Measurements from ENCODE around the gene SHOX. TPM values are rescaled to one million over a fixed set of nuclear protein-coding genes. Genes with fewer than 3 reads are reported as not detected.

SHOX gene
- total RNA-seq, 1 donor from 2014 or later, result not detected

DNA sequence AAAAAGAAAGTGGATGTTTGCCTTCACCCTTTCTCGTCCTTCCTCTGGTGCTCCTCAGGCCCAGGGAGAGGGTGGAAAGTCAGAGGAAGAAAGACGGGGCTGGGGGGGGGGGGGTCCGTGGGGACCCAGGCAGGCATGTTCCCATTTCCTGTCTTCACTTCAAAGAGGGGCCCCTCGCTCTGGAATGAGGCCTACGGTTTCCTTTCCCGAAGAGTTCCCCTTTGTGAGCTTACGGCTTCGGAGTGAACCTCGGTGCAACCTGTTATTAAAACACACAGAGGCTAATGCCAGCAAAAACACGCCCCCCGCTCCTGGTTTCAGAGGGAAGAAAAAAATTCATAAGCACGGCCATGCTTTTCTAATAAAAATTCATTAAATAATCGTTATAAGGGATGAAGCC lies 40.1 kb downstream of the SHOX start:
- H3K4me1 Mint-ChIP-seq (ENCODE audit: low read depth), result no peaks in the 10 kb centered on the region
- TF ChIP-seq, protein P1, sequence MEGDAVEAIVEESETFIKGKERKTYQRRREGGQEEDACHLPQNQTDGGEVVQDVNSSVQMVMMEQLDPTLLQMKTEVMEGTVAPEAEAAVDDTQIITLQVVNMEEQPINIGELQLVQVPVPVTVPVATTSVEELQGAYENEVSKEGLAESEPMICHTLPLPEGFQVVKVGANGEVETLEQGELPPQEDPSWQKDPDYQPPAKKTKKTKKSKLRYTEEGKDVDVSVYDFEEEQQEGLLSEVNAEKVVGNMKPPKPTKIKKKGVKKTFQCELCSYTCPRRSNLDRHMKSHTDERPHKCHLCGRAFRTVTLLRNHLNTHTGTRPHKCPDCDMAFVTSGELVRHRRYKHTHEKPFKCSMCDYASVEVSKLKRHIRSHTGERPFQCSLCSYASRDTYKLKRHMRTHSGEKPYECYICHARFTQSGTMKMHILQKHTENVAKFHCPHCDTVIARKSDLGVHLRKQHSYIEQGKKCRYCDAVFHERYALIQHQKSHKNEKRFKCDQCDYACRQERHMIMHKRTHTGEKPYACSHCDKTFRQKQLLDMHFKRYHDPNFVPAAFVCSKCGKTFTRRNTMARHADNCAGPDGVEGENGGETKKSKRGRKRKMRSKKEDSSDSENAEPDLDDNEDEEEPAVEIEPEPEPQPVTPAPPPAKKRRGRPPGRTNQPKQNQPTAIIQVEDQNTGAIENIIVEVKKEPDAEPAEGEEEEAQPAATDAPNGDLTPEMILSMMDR (IDR thresholded peaks at IDR 0.05; ENCODE audit: unreplicated experiment), result no peak
- H3K27ac Mint-ChIP-seq, result no peak overlapping the region
- peaks cover 24% of the 10 kb centered on the region for H3K27me3 Mint-ChIP-seq
- no peaks in the 10 kb centered on the region for H3K36me3 Mint-ChIP-seq (ENCODE audit: insufficient read depth)
- H3K4me3 Mint-ChIP-seq (ENCODE audit: low read depth), result no peak overlapping the region
- no peak for DNase-seq (ENCODE audit: low spot score, unreplicated experiment)
- no peaks in the 10 kb centered on the region for H3K9me3 Mint-ChIP-seq (ENCODE audit: low read depth)

DNA sequence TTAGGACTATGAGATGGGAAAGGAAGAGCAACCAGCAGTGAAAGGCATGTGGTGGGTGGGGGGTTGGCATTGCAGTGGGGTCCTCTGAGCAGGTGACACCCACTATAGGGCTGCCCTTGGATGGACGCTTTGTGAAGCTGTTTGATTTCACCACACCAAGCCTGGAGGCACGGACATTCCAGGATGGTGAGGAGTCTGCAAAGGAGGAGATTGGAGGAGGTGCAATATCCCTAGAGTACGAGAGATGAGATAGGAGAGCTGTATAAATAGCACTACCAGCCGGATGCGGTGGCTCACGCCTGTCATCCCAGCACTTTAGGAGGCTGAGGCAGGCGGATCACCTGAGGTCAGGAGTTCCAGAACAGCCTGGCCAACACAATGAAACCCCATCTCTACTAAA lies 42.3 kb downstream of the SHOX start:
- no peak overlapping the region for H3K4me3 Mint-ChIP-seq (ENCODE audit: low read depth)

GRCh38 chrX:675279-675954 lies 44.8 kb downstream of the SHOX start:
- Mint-ChIP-seq H3K27ac (no peak overlapping the region), H3K9me3 (ENCODE audit: low read depth) (no peaks in the 10 kb centered on the region), H3K36me3 (ENCODE audit: insufficient read depth) (no peaks in the 10 kb centered on the region), H3K4me1 (ENCODE audit: low read depth) (peaks cover 2% of the 10 kb centered on the region), H3K27me3 (peaks cover 34% of the 10 kb centered on the region), H3K4me3 (ENCODE audit: low read depth) (no peak overlapping the region)
- DNase-seq (ENCODE audit: low spot score, unreplicated experiment), result no peak
- TF ChIP-seq, protein P1 (IDR thresholded peaks at IDR 0.05; ENCODE audit: unreplicated experiment), result no peak

More for the DNA sequence above, 42.3 kb downstream of the SHOX start:
- Mint-ChIP-seq H3K4me1 (ENCODE audit: low read depth) (peaks cover 2% of the 10 kb centered on the region), H3K9me3 (ENCODE audit: low read depth) (no peaks in the 10 kb centered on the region), H3K36me3 (ENCODE audit: insufficient read depth) (no peaks in the 10 kb centered on the region), H3K27me3 (peaks cover 23% of the 10 kb centered on the region), H3K27ac (no peak overlapping the region)
- DNase-seq (ENCODE audit: low spot score, unreplicated experiment), result no peak
- TF ChIP-seq, protein P1 (IDR thresholded peaks at IDR 0.05; ENCODE audit: unreplicated experiment), result no peak

- Mint-ChIP-seq H3K27me3 (peaks cover 34% of the 10 kb centered on the region), H3K4me1 (ENCODE audit: low read depth) (peaks cover 2% of the 10 kb centered on the region), H3K27ac (no peak overlapping the region), H3K4me3 (ENCODE audit: low read depth) (no peak overlapping the region), H3K36me3 (ENCODE audit: insufficient read depth) (no peaks in the 10 kb centered on the region), H3K9me3 (ENCODE audit: low read depth) (no peaks in the 10 kb centered on the region)
- TF ChIP-seq, protein P1 (IDR thresholded peaks at IDR 0.05; ENCODE audit: unreplicated experiment), result no peak
- DNase-seq (ENCODE audit: low spot score, unreplicated experiment), result no peak
Measured at GRCh38 chrX:675955-676295, 45.3 kb downstream of the SHOX start.

DNA sequence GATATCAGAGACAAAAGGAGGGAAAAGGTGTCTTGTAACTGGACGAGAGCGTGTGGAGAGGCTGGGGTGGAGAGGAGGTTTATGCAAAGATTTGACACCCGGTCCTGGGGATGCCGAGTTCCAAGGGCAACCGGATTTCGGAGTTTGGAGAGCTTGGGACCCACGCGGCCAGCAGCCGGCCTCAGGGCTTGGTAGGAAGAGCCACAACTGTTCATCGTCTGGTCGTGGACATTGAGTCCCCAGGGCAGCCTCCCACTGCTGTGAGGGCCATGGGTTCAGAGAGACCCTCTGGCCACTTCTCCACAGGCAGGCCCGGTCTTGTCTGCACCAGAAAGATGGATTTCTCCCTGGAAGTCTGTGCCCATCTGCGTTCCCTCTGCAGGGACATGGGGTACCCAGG lies 46.8 kb downstream of the SHOX start:
- H3K36me3 Mint-ChIP-seq (ENCODE audit: insufficient read depth), result no peaks in the 10 kb centered on the region
- TF ChIP-seq, protein P1 (IDR thresholded peaks at IDR 0.05; ENCODE audit: unreplicated experiment), result no peak
- H3K4me3 Mint-ChIP-seq (ENCODE audit: low read depth), result no peak overlapping the region
- H3K9me3 Mint-ChIP-seq (ENCODE audit: low read depth), result no peaks in the 10 kb centered on the region
- no peak overlapping the region for H3K27ac Mint-ChIP-seq
- H3K27me3 Mint-ChIP-seq, result peaks cover 40% of the 10 kb centered on the region
- peaks cover 2% of the 10 kb centered on the region for H3K4me1 Mint-ChIP-seq (ENCODE audit: low read depth)
- DNase-seq (ENCODE audit: low spot score, unreplicated experiment), result no peak

All from progenitor cell of endocrine pancreas (in vitro differentiated cells).